MCF 10A (cell line): ENCODE measurements around the gene OSBPL7. TPM values are rescaled to one million over a fixed set of nuclear protein-coding genes. Genes with fewer than 3 reads are reported as not detected.

ENCODE experiments used
- BruUV-seq: library from RNA; stranded (reverse); fragments of 400-500 nt; replicated peaks from 2 replicates; lab custom pipeline; 2021; lab: Mats Ljungman, UMichigan
- CTCF ChIA-PET: fragments of 300-600 bp; sonication (Branson Sonifier 250); formaldehyde crosslinking; extraction: SDS; loops from one replicate; lab custom pipeline; 2021; ENCODE audit warnings: antibody characterized with exemption, inconsistent platforms; lab: Yijun Ruan, JAX
- POLR2A ChIA-PET: fragments of 300-600, 350-650 bp; sonication (Branson Sonifier 250); formaldehyde crosslinking; extraction: SDS; loops from one replicate; lab custom pipeline; 2020; ENCODE audit warnings: antibody characterized with exemption, inconsistent platforms; lab: Yijun Ruan, JAX
- DNase-seq: peaks from one replicate; pipeline ENCODE4 v3.0.0-alpha.2; 2018; ENCODE audit not compliant: unreplicated experiment
- H3K27ac Mint-ChIP-seq: one replicate; pipeline ENCODE4 v1.8.0; 2022; ENCODE audit warnings: mild to moderate bottlenecking, low read depth, mixed read lengths; ENCODE audit not compliant: unreplicated experiment
- H3K27me3 Mint-ChIP-seq: one replicate; pipeline ENCODE4 v1.8.0; 2022; ENCODE audit warnings: mixed read lengths; ENCODE audit not compliant: insufficient read depth, unreplicated experiment
- H3K36me3 Mint-ChIP-seq: one replicate; pipeline ENCODE4 v1.8.0; 2022; ENCODE audit warnings: mild to moderate bottlenecking, moderate library complexity, mixed read lengths; ENCODE audit not compliant: insufficient read depth, unreplicated experiment
- H3K4me1 Mint-ChIP-seq: one replicate; pipeline ENCODE4 v1.8.0; 2022; ENCODE audit warnings: mixed read lengths; ENCODE audit not compliant: insufficient read depth, unreplicated experiment
- H3K4me3 Mint-ChIP-seq: one replicate; pipeline ENCODE4 v1.8.0; 2022; ENCODE audit warnings: mild to moderate bottlenecking, moderate library complexity, mixed read lengths; ENCODE audit not compliant: unreplicated experiment
- H3K9me3 Mint-ChIP-seq: one replicate; pipeline ENCODE4 v1.8.0; 2022; ENCODE audit warnings: mixed read lengths; ENCODE audit not compliant: unreplicated experiment
- intact Hi-C: fragments of 100-400 bp; cut with micrococcal nuclease; formaldehyde crosslinking; loops from 2 replicates; pipeline ENCODE4 v1.14.1; 2022
- total RNA-seq: library from RNA; stranded (reverse); gene quantifications from 2 replicates; pipeline ENCODE4 v1.2.3, GENCODE V29; 2022
- TF ChIP-seq, protein P1 (sequence below): fragments of 200-600 bp; IDR thresholded peaks from one replicate; pipeline ENCODE4 v1.8.0; 2022; ENCODE audit warnings: antibody characterized with exemption, mild to moderate bottlenecking; ENCODE audit not compliant: unreplicated experiment

The OSBPL7 gene
- total RNA-seq, 1 experiment from 2014 or later, result 4.7 TPM

DNA sequence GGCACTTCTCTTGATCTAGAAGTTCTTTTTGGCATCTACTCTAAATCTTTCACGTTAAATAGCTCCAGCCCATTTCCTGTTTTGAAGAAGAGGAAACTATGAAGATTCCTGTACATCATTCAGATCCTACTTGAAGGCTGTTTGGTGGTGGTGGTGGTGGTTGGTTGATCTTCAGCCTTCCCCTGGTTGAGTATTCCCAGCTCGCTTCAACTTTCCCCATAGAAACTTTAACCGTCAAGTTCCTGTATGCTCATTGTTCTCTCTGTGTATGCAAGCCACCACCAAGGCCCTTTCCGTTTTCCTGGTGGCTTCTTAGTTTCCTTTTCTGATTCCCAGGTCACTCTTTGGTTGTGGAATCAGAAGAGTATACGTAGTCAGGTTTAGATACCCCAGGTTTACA, 13.2 kb upstream of the OSBPL7 start:
- H3K36me3 Mint-ChIP-seq, result no peaks in the 10 kb centered on the region
- H3K4me3 Mint-ChIP-seq, result no peak overlapping the region
- H3K27ac Mint-ChIP-seq, result no peak overlapping the region
- H3K9me3 Mint-ChIP-seq, result no peaks in the 10 kb centered on the region
- ChIA-PET CTCF (interaction anchor here (0.6 to 1.7 kb wide), 3 partner anchors 8 to 180 kb away, joined by 3 read pairs; no protein-coding TSS in a partner anchor), POLR2A (no interaction called here)
- no TSS peak for BruUV-seq
- intact Hi-C loops, result no loop called here
- peaks cover 10% of the 10 kb centered on the region for H3K4me1 Mint-ChIP-seq
- no peaks in the 10 kb centered on the region for H3K27me3 Mint-ChIP-seq
- TF ChIP-seq, protein P1, sequence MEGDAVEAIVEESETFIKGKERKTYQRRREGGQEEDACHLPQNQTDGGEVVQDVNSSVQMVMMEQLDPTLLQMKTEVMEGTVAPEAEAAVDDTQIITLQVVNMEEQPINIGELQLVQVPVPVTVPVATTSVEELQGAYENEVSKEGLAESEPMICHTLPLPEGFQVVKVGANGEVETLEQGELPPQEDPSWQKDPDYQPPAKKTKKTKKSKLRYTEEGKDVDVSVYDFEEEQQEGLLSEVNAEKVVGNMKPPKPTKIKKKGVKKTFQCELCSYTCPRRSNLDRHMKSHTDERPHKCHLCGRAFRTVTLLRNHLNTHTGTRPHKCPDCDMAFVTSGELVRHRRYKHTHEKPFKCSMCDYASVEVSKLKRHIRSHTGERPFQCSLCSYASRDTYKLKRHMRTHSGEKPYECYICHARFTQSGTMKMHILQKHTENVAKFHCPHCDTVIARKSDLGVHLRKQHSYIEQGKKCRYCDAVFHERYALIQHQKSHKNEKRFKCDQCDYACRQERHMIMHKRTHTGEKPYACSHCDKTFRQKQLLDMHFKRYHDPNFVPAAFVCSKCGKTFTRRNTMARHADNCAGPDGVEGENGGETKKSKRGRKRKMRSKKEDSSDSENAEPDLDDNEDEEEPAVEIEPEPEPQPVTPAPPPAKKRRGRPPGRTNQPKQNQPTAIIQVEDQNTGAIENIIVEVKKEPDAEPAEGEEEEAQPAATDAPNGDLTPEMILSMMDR, result no peak
- DNase-seq, result no peak

DNA sequence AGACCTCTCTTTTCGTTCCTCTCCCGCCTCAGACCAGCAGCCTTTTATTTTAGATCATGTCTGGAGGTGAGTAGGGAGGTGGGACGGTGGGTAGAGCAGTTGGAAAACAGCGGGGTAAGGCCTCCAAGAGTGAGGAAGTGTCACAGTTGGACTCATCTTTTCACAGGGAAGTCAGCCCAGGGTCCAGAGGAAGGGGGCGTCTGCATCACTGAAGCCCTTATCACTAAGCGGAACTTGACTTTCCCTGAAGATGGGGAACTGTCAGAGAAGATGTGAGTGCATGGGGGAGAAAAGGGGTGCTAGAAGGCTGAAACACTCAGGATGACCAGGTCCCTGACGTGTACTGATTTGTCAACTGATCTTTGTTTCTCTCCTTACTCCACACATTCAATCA, 10.3 kb upstream of the OSBPL7 start:
- peaks cover 20% of the 10 kb centered on the region for H3K36me3 Mint-ChIP-seq
- TF ChIP-seq, protein P1, result no peak
- peaks cover 10% of the 10 kb centered on the region for H3K4me1 Mint-ChIP-seq
- POLR2A ChIA-PET, result interaction anchor here (0.6 to 3.4 kb wide), 18 partner anchors 9 to 513 kb away, joined by 3 to 38 read pairs (median 4); partner anchors contain the start of genes CDK5RAP3, KPNB1, OSBPL7 and PNPO
- no peaks in the 10 kb centered on the region for H3K27me3 Mint-ChIP-seq
- DNase-seq, result no peak
- intact Hi-C loops, result loop anchor here (1.0 kb wide), 1 partner anchor 56 kb away; no protein-coding TSS in a partner anchor
- H3K4me3 Mint-ChIP-seq, result peak overlapping the region; percentile 83
- H3K9me3 Mint-ChIP-seq, result no peaks in the 10 kb centered on the region
- BruUV-seq, result no TSS peak
- H3K27ac Mint-ChIP-seq, result no peak overlapping the region
- CTCF ChIA-PET, result interaction anchor here (0.6 to 1.8 kb wide), 2 partner anchors 9 to 188 kb away, joined by 4 to 7 read pairs; partner anchors contain the start of gene SCRN2

DNA sequence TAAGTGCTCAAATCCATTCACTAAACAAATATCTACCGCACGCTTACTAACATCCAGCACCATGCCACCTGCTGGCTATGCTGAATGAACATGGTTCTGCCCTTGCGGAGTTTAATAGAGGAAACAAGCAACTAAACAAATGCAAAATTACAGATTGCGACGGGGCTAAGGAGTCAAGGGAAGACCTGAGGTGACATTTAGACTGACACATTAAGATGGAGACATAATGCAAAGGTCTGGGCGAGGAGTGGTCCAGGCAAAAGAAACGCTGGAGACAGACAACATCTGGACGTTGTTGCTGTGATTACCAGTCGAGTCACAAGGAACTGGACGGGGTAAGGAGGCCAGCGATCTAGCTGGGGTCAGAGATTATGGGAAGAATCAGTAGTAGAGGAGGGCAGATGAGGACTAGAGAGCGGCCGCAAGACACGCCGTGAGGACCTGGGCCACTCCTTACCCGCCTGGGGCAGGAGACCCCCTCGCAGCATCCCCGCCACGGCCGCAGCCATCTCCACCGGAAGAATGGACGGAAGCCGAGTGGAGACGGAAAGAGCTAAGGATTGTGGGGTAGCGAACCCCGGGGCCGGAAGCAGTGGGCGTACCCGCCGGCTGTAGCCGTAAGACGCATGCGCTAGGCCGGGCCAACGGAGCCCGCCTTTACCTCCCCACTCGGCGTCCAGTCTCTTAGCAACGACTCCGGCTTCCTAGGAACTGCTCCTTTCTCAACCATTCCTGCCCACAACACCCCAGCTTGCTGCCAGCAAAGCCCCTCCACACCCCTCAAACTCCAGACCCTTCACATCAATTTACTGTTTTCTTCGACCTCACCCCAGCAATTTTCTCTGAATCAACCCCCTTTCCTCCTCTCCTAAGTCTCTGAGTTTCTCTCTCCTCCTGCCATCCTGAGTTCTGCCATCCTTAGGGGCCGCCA, 9.7 kb upstream of the OSBPL7 start, which contains the start of the genes LRRC46 and MRPL10:
LRRC46 (plus strand) TSS at position 668 of the 931 bp plus-strand sequence. CDS start 320 bp downstream, outside the sequence.
MRPL10 (minus strand) TSS at position 539 of the 931 bp plus-strand sequence; CDS start at position 509, 30 bp downstream.
- H3K36me3 Mint-ChIP-seq, result peaks cover 26% of the 10 kb centered on the region
- intact Hi-C loops, result loop anchor here (1.0 kb wide), 1 partner anchor 55 kb away; no protein-coding TSS in a partner anchor
- peak within 1 kb of the TSS; percentile 47 for H3K27ac Mint-ChIP-seq
- peak; percentile 90 for DNase-seq
- BruUV-seq, result TSS peak; percentile 84
- peak within 1 kb of the TSS; percentile 83 for H3K4me3 Mint-ChIP-seq
- H3K9me3 Mint-ChIP-seq, result no peaks in the 10 kb centered on the region
- TF ChIP-seq, protein P1, result peak; percentile 40
- ChIA-PET CTCF (interaction anchor here (1.0 to 1.8 kb wide), 4 partner anchors 9 to 51 kb away, joined by 4 to 7 read pairs (median 6); partner anchors contain the start of gene SCRN2), POLR2A (interaction anchor here (0.6 to 3.4 kb wide), 22 partner anchors 9 to 513 kb away, joined by 3 to 38 read pairs (median 4); partner anchors contain the start of genes CDK5RAP3, KPNB1, OSBPL7 and PNPO)
- no peaks in the 10 kb centered on the region for H3K27me3 Mint-ChIP-seq
- H3K4me1 Mint-ChIP-seq, result peaks cover 10% of the 10 kb centered on the region
